ENCODE measurements around the gene LRIF1. TPM values are rescaled to one million over a fixed set of nuclear protein-coding genes. Genes with fewer than 3 reads are reported as not detected.

The LRIF1 gene
- total RNA-seq, 4 donors from 2014 or later, result 6.0 to 10.7 (median 7.5) TPM

GRCh38 chr1:110957798-110958197 is 5.9 kb downstream of the LRIF1 start:
- peaks cover 0 to 4% (median 0%) of the 10 kb centered on the region in 4 donors for H3K9me3 ChIP-seq
- no peaks in the 10 kb centered on the region for H3K36me3 ChIP-seq
- DNase-seq, result no peak
- no peak for TF ChIP-seq CTCF (IDR thresholded peaks at IDR 0.05)
- TF ChIP-seq POLR2A (IDR thresholded peaks at IDR 0.05), result no peak
- H3K4me1 ChIP-seq, result no peaks in the 10 kb centered on the region
- no peak overlapping the region for H3K4me3 ChIP-seq
- H3K27ac ChIP-seq, result no peak overlapping the region
- H3K27me3 ChIP-seq, result no peaks in the 10 kb centered on the region

- Histone ChIP-seq H3K4me3 (no peak overlapping the region), H3K4me1 (no peaks in the 10 kb centered on the region), H3K27ac (no peak overlapping the region), H3K36me3 (peaks cover 0 to 9% (median 0%) of the 10 kb centered on the region in 3 donors), H3K9me3 (peaks cover 0 to 4% (median 0%) of the 10 kb centered on the region in 4 donors), H3K27me3 (no peaks in the 10 kb centered on the region)
- no peak for DNase-seq
- TF ChIP-seq CTCF (IDR thresholded peaks at IDR 0.05) (no peak), POLR2A (IDR thresholded peaks at IDR 0.05) (no peak)
These were observed 7.1 kb downstream of the LRIF1 start for GRCh38 chr1:110956586-110956985.

GRCh38 chr1:110953031-110953430 is 10.7 kb downstream of the LRIF1 start:
- DNase-seq, result no peak
- TF ChIP-seq POLR2A (IDR thresholded peaks at IDR 0.05), result no peak
- TF ChIP-seq CTCF (IDR thresholded peaks at IDR 0.05), result no peak
- Histone ChIP-seq H3K27me3 (no peaks in the 10 kb centered on the region), H3K4me3 (no peak overlapping the region), H3K9me3 (no peaks in the 10 kb centered on the region), H3K4me1 (no peaks in the 10 kb centered on the region), H3K36me3 (peaks cover 0 to 33% (median 0%) of the 10 kb centered on the region in 3 donors), H3K27ac (no peak overlapping the region)

- Histone ChIP-seq H3K27me3 (no peaks in the 10 kb centered on the region), H3K9me3 (no peaks in the 10 kb centered on the region), H3K4me1 (no peaks in the 10 kb centered on the region), H3K27ac (no peak overlapping the region), H3K36me3 (peaks cover 0 to 35% (median 0%) of the 10 kb centered on the region in 3 donors), H3K4me3 (no peak overlapping the region)
- DNase-seq, result no peak
- no peak for TF ChIP-seq CTCF (IDR thresholded peaks at IDR 0.05)
- no peak for TF ChIP-seq POLR2A (IDR thresholded peaks at IDR 0.05)
These were observed 11.7 kb downstream of the LRIF1 start for GRCh38 chr1:110952031-110952430.

- no peak overlapping the region for H3K27ac ChIP-seq
- DNase-seq, result no peak
- no peaks in the 10 kb centered on the region for H3K27me3 ChIP-seq
- no peaks in the 10 kb centered on the region for H3K9me3 ChIP-seq
- H3K36me3 ChIP-seq, result peaks cover 0 to 35% (median 0%) of the 10 kb centered on the region in 3 donors
- H3K4me3 ChIP-seq, result no peak overlapping the region
- no peak for TF ChIP-seq CTCF (IDR thresholded peaks at IDR 0.05)
- TF ChIP-seq POLR2A (IDR thresholded peaks at IDR 0.05), result no peak
- no peaks in the 10 kb centered on the region for H3K4me1 ChIP-seq
These were observed 12.6 kb downstream of the LRIF1 start for GRCh38 chr1:110951161-110951560.

All from Peyer's patch (tissue), 4 donors.